Right atrium auricular region (tissue), 2 donors: ENCODE measurements around the gene ENO1. TPM values are rescaled to one million over a fixed set of nuclear protein-coding genes. Genes with fewer than 3 reads are reported as not detected.

Source experiments
- DNase-seq: peaks from one replicate; pipeline ENCODE4 v3.0.0-alpha.2; 2019; ENCODE audit warnings: low spot score
- H3K27ac ChIP-seq, 2 donors: fragments of 200-600 bp; sonication (generic); 1 replicate in 1 of 2; 2 replicates in 1 of 2; pipeline ENCODE4 v1.5.1; 2016 to 2019
- H3K27me3 ChIP-seq, 2 donors: fragments of 200-600 bp; sonication (generic); one replicate each; pipeline versions ENCODE4 v1.5.1 to v1.6.0; 2017 to 2019
- H3K36me3 ChIP-seq: fragments of 200-600 bp; sonication (generic); one replicate; pipeline ENCODE4 v1.5.1; 2016
- H3K4me1 ChIP-seq, 2 donors: fragments of 200-600 bp; sonication (generic); one replicate each; pipeline versions ENCODE4 v1.5.1 to v1.6.0; 2017 to 2019
- H3K4me3 ChIP-seq, 2 donors: fragments of 200-600 bp; sonication (generic); 1 replicate in 1 of 2; 2 replicates in 1 of 2; pipeline ENCODE4 v1.5.1; 2017 to 2019; ENCODE audit warnings: mild to moderate bottlenecking in 1 of 2, moderate library complexity in 1 of 2
- H3K9me3 ChIP-seq, 2 donors: fragments of 200-600 bp; sonication (generic); one replicate each; pipeline ENCODE4 v1.5.1; 2019
- CTCF ChIP-seq, 2 donors: fragments of 200-600 bp; sonication (generic); IDR thresholded peaks; one replicate each; pipeline ENCODE4 v1.5.1; 2019; ENCODE audit warnings: antibody characterized with exemption in 2 of 2
- total RNA-seq, 2 donors: library from RNA; depleted of rRNA; stranded (reverse); fragments of >200 nt; gene quantifications; one replicate each; pipeline ENCODE4 v1.1.0, GENCODE V29; 2016

The ENO1 gene
- total RNA-seq, 2 donors from 2014 or later = 149 to 334 TPM

- no peak overlapping the region for H3K4me3 ChIP-seq
- H3K27ac ChIP-seq = no peak overlapping the region
- DNase-seq = no peak
- H3K27me3 ChIP-seq = no peaks in the 10 kb centered on the region
- peaks cover 99% of the 10 kb centered on the region for H3K36me3 ChIP-seq
- H3K4me1 ChIP-seq = peaks cover 0 to 35% of the 10 kb centered on the region in 2 donors
- TF ChIP-seq CTCF (IDR thresholded peaks at IDR 0.05) = no peak
- H3K9me3 ChIP-seq = no peaks in the 10 kb centered on the region
These were observed 8.4 kb downstream of the ENO1 start for GRCh38 chr1:8870103-8870502.

- no peak for DNase-seq
- no peaks in the 10 kb centered on the region for H3K9me3 ChIP-seq
- H3K36me3 ChIP-seq = peaks cover 100% of the 10 kb centered on the region
- H3K27me3 ChIP-seq = no peaks in the 10 kb centered on the region
- no peak overlapping the region for H3K4me3 ChIP-seq
- peaks cover 0 to 14% of the 10 kb centered on the region in 2 donors for H3K4me1 ChIP-seq
- no peak for TF ChIP-seq CTCF (IDR thresholded peaks at IDR 0.05)
- no peak overlapping the region for H3K27ac ChIP-seq
These were observed 10.5 kb downstream of the ENO1 start for GRCh38 chr1:8867878-8868567.

GRCh38 chr1:8866792-8867415 is 11.6 kb downstream of the ENO1 start:
- Histone ChIP-seq H3K4me1 (peaks cover 0 to 3% of the 10 kb centered on the region in 2 donors), H3K4me3 (no peak overlapping the region), H3K27me3 (no peaks in the 10 kb centered on the region), H3K9me3 (no peaks in the 10 kb centered on the region), H3K36me3 (peaks cover 100% of the 10 kb centered on the region), H3K27ac (no peak overlapping the region)
- TF ChIP-seq CTCF (IDR thresholded peaks at IDR 0.05) = no peak
- DNase-seq = no peak

GRCh38 chr1:8866173-8866791 is 12.2 kb downstream of the ENO1 start:
- H3K36me3 ChIP-seq = peaks cover 100% of the 10 kb centered on the region
- H3K4me3 ChIP-seq = no peak overlapping the region

GRCh38 chr1:8864713-8865344 is 13.7 kb downstream of the ENO1 start:
- DNase-seq = no peak
- Histone ChIP-seq H3K4me3 (no peak overlapping the region), H3K27me3 (no peaks in the 10 kb centered on the region), H3K9me3 (no peaks in the 10 kb centered on the region), H3K27ac (no peak overlapping the region), H3K36me3 (peaks cover 100% of the 10 kb centered on the region), H3K4me1 (peaks cover 0 to 14% of the 10 kb centered on the region in 2 donors)
- TF ChIP-seq CTCF (IDR thresholded peaks at IDR 0.05) = no peak

More at GRCh38 chr1:8866173-8866791, 12.2 kb downstream of the ENO1 start:
- DNase-seq = no peak
- Histone ChIP-seq H3K27me3 (no peaks in the 10 kb centered on the region), H3K4me1 (peaks cover 0 to 1% of the 10 kb centered on the region in 2 donors), H3K9me3 (no peaks in the 10 kb centered on the region), H3K27ac (no peak overlapping the region)
- TF ChIP-seq CTCF (IDR thresholded peaks at IDR 0.05) = no peak
